ENCODE data around the gene HELZ. TPM values are rescaled to one million over a fixed set of nuclear protein-coding genes. Genes with fewer than 3 reads are reported as not detected.

HELZ gene
- polyA plus RNA-seq, 2 donors = 2.1 to 3.9 TPM

DNA sequence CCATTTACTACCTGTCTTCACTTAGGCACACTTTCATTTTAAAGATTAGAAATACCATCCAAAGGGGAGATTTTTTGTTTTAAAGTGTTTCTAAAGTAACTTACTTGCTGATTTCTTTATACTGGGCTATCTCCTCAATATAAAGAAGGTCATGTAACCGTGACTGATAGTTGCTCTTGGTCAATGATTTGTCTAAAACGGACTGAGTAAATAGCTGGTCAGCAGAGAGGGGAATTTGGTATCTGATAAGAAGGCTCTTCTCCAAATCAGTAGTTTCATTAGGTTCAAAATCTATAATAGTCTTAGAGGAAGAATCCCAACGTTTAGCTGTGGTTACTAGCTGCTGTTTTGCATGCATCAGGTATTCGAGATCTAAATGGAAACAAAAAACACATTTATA is 66.4 kb downstream of the HELZ start:
- H3K36me3 ChIP-seq (ENCODE audit: control insufficient read depth in 2 of 2, insufficient read depth in 2 of 2, low read length in 1 of 2) = peaks cover 0 to 6% of the 10 kb centered on the region in 2 donors
- no peak overlapping the region for H3K4me3 ChIP-seq (ENCODE audit: low read depth in 1 of 2, low read length in 2 of 2)
- H3K27me3 ChIP-seq (ENCODE audit: control insufficient read depth in 1 of 2, insufficient read depth in 2 of 2, low read length in 2 of 2) = no peaks in the 10 kb centered on the region
- H3K27ac ChIP-seq (ENCODE audit: low read depth in 2 of 2, low read length in 1 of 2) = no peak overlapping the region
- no peaks in the 10 kb centered on the region for H3K9me3 ChIP-seq (ENCODE audit: control insufficient read depth in 2 of 2, insufficient read depth in 1 of 2, low read depth in 1 of 2, low read length in 1 of 2)
- H3K4me1 ChIP-seq (ENCODE audit: control insufficient read depth in 2 of 2, insufficient read depth in 2 of 2, low read length in 1 of 2) = peaks cover 0 to 2% of the 10 kb centered on the region in 2 donors
- WGBS, 2 donors = 75 to 90% methylated on average over 4 of the region's 4 CpGs

DNA sequence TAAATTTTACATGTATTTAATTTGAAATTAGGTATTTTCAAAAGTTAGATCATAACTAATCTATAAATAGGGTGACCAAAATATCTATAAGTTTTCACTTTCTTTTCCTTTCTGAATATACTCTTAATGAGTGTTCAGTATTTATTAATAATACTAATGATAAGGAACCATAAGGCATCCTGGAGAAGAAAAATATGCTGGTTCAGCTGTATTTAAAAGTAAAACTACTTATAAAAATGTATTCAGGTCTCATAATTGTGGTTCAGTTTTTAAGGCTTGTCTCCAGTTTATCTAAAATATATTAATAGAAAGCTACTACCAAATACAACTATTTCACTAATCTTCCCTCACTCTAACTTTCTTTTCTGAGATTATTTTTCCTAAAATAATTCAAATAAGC is 67.3 kb downstream of the HELZ start:
- no peak overlapping the region for H3K27ac ChIP-seq (ENCODE audit: low read depth in 2 of 2, low read length in 1 of 2)
- H3K36me3 ChIP-seq (ENCODE audit: control insufficient read depth in 2 of 2, insufficient read depth in 2 of 2, low read length in 1 of 2) = peaks cover 0 to 7% of the 10 kb centered on the region in 2 donors
- H3K9me3 ChIP-seq (ENCODE audit: control insufficient read depth in 2 of 2, insufficient read depth in 1 of 2, low read depth in 1 of 2, low read length in 1 of 2) = no peaks in the 10 kb centered on the region
- H3K4me3 ChIP-seq (ENCODE audit: low read depth in 1 of 2, low read length in 2 of 2) = no peak overlapping the region
- H3K4me1 ChIP-seq (ENCODE audit: control insufficient read depth in 2 of 2, insufficient read depth in 2 of 2, low read length in 1 of 2) = peaks cover 0 to 2% of the 10 kb centered on the region in 2 donors
- H3K27me3 ChIP-seq (ENCODE audit: control insufficient read depth in 1 of 2, insufficient read depth in 2 of 2, low read length in 2 of 2) = no peaks in the 10 kb centered on the region

DNA sequence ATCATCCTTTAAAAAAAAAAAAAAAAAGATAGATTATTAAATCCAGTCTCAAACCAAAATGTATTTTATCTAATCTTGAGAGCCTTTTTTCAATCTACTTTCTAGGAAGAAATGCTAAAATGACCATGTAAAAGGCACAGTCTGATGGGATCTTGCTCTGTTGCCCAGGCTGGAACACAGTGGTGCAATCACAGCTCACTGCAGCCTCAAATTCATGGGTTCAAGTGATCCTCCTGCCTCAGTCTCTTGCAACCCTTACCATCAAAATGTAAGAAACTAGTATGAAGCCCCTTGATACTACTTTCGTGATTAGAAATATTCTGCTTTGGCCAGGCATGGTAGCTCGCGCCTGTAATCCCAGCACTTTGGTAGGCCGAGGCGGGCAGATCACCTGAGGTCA is 70.8 kb downstream of the HELZ start:
- Histone ChIP-seq H3K36me3 (ENCODE audit: control insufficient read depth in 2 of 2, insufficient read depth in 2 of 2, low read length in 1 of 2) (peaks cover 0 to 7% of the 10 kb centered on the region in 2 donors), H3K4me3 (ENCODE audit: low read depth in 1 of 2, low read length in 2 of 2) (no peak overlapping the region), H3K27me3 (ENCODE audit: control insufficient read depth in 1 of 2, insufficient read depth in 2 of 2, low read length in 2 of 2) (no peaks in the 10 kb centered on the region), H3K27ac (ENCODE audit: low read depth in 2 of 2, low read length in 1 of 2) (no peak overlapping the region), H3K9me3 (ENCODE audit: control insufficient read depth in 2 of 2, insufficient read depth in 1 of 2, low read depth in 1 of 2, low read length in 1 of 2) (no peaks in the 10 kb centered on the region), H3K4me1 (ENCODE audit: control insufficient read depth in 2 of 2, insufficient read depth in 2 of 2, low read length in 1 of 2) (peaks cover 0 to 2% of the 10 kb centered on the region in 2 donors)
- 96 to 99% methylated on average over 5 of the region's 5 CpGs for WGBS, 2 donors

DNA sequence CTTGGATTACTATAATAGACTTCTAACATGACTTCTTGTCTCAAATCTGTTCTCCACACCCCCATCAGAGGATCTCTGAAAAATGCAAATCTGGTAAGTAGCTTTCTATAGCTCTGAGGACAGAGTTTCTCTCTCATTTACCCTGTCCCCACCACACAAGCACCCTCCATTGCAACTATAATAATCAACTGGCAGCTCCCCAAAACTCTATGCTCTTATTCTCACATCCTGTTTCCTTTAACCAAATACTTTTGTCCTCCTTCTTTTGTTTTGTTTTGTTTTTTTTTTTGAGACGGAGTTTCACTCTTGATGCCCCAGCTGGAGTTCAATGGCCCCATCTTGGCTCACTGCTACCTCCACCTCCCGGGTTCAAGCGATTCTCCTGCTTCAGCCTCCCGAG is 73.4 kb downstream of the HELZ start:
- Histone ChIP-seq H3K4me3 (ENCODE audit: low read depth in 1 of 2, low read length in 2 of 2) (no peak overlapping the region), H3K27me3 (ENCODE audit: control insufficient read depth in 1 of 2, insufficient read depth in 2 of 2, low read length in 2 of 2) (no peaks in the 10 kb centered on the region), H3K4me1 (ENCODE audit: control insufficient read depth in 2 of 2, insufficient read depth in 2 of 2, low read length in 1 of 2) (peaks cover 0 to 2% of the 10 kb centered on the region in 2 donors), H3K9me3 (ENCODE audit: control insufficient read depth in 2 of 2, insufficient read depth in 1 of 2, low read depth in 1 of 2, low read length in 1 of 2) (no peaks in the 10 kb centered on the region), H3K36me3 (ENCODE audit: control insufficient read depth in 2 of 2, insufficient read depth in 2 of 2, low read length in 1 of 2) (peaks cover 0 to 7% of the 10 kb centered on the region in 2 donors), H3K27ac (ENCODE audit: low read depth in 2 of 2, low read length in 1 of 2) (no peak overlapping the region)
- whole genome bisulfite sequencing, 2 donors = 92 to 96% methylated on average over 4 of the region's 4 CpGs

DNA sequence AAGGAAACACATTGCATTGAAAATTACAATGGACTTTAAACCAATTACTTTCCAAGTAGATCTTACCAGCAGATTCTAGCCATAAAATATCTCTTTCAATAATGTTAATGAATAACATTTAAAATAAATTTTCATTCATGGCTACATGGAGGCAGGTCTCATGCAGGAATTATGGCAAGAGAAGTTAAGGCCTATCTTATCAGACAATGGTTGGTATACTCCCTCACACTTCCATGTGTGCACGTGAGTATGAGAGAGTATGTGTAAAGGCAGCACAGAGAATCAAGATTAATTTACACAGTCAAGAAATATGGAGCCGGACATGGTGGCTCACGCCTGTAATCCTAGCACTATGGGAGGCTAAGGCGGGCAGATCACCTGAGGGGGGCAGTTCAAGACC is 76.5 kb downstream of the HELZ start:
- WGBS, 2 donors = 89 to 97% methylated on average over 4 of the region's 4 CpGs
- Histone ChIP-seq H3K4me3 (ENCODE audit: low read depth in 1 of 2, low read length in 2 of 2) (no peak overlapping the region), H3K36me3 (ENCODE audit: control insufficient read depth in 2 of 2, insufficient read depth in 2 of 2, low read length in 1 of 2) (no peaks in the 10 kb centered on the region), H3K4me1 (ENCODE audit: control insufficient read depth in 2 of 2, insufficient read depth in 2 of 2, low read length in 1 of 2) (peaks cover 0 to under 1% of the 10 kb centered on the region in 2 donors), H3K27me3 (ENCODE audit: control insufficient read depth in 1 of 2, insufficient read depth in 2 of 2, low read length in 2 of 2) (no peaks in the 10 kb centered on the region), H3K9me3 (ENCODE audit: control insufficient read depth in 2 of 2, insufficient read depth in 1 of 2, low read depth in 1 of 2, low read length in 1 of 2) (no peaks in the 10 kb centered on the region), H3K27ac (ENCODE audit: low read depth in 2 of 2, low read length in 1 of 2) (no peak overlapping the region)

DNA sequence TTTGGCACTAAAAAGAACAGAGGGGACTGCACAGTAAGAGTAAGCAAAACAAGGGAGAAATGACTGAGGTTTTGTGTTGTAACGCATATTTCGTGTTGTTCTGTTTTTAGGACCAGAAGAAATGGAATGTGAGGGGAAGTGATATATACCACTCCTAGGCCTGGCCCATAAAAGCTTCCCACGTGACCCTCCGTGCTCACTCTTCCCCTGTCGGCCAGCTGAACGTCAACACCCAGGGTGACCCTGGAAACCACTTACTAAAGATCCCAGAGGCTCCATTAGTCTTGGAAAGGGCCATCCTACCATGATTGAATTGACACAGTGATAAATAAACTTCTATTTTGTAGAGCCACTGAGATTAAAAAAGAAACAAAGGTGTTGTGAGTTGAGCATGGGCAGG is 79.8 kb downstream of the HELZ start:
- H3K9me3 ChIP-seq (ENCODE audit: control insufficient read depth in 2 of 2, insufficient read depth in 1 of 2, low read depth in 1 of 2, low read length in 1 of 2) = no peaks in the 10 kb centered on the region
- WGBS, 2 donors = 82 to 84% methylated on average over 6 of the region's 6 CpGs
- no peak overlapping the region for H3K27ac ChIP-seq (ENCODE audit: low read depth in 2 of 2, low read length in 1 of 2)
- H3K4me1 ChIP-seq (ENCODE audit: control insufficient read depth in 2 of 2, insufficient read depth in 2 of 2, low read length in 1 of 2) = no peaks in the 10 kb centered on the region
- H3K4me3 ChIP-seq (ENCODE audit: low read depth in 1 of 2, low read length in 2 of 2) = no peak overlapping the region
- H3K36me3 ChIP-seq (ENCODE audit: control insufficient read depth in 2 of 2, insufficient read depth in 2 of 2, low read length in 1 of 2) = peaks cover 2 to 3% of the 10 kb centered on the region in 2 donors
- no peaks in the 10 kb centered on the region for H3K27me3 ChIP-seq (ENCODE audit: control insufficient read depth in 1 of 2, insufficient read depth in 2 of 2, low read length in 2 of 2)

DNA sequence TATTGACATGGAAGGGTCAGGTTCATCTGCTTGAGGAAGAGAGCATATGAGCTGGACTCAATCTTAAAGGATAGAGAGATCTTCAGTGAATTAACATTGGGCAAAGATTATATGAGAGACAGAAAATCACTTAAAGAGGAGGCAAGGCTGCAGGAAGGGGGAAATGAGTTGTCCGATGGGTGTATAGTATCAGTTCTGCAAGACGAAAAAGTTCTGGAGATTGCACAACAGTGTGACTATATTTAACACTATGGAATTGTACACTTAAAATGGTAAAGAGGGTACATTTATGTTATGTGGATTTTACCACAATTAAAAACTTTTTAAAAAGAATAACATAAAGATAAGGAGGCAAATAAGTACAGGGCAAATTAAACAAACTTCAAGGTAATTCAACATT is 80.7 kb downstream of the HELZ start:
- WGBS, 2 donors = 83 to 84% methylated on average over 2 of the region's 2 CpGs
- H3K4me1 ChIP-seq (ENCODE audit: control insufficient read depth in 2 of 2, insufficient read depth in 2 of 2, low read length in 1 of 2) = no peaks in the 10 kb centered on the region
- no peak overlapping the region for H3K4me3 ChIP-seq (ENCODE audit: low read depth in 1 of 2, low read length in 2 of 2)
- H3K36me3 ChIP-seq (ENCODE audit: control insufficient read depth in 2 of 2, insufficient read depth in 2 of 2, low read length in 1 of 2) = peaks cover 2 to 3% of the 10 kb centered on the region in 2 donors
- H3K9me3 ChIP-seq (ENCODE audit: control insufficient read depth in 2 of 2, insufficient read depth in 1 of 2, low read depth in 1 of 2, low read length in 1 of 2) = no peaks in the 10 kb centered on the region
- no peaks in the 10 kb centered on the region for H3K27me3 ChIP-seq (ENCODE audit: control insufficient read depth in 1 of 2, insufficient read depth in 2 of 2, low read length in 2 of 2)
- no peak overlapping the region for H3K27ac ChIP-seq (ENCODE audit: low read depth in 2 of 2, low read length in 1 of 2)

DNA sequence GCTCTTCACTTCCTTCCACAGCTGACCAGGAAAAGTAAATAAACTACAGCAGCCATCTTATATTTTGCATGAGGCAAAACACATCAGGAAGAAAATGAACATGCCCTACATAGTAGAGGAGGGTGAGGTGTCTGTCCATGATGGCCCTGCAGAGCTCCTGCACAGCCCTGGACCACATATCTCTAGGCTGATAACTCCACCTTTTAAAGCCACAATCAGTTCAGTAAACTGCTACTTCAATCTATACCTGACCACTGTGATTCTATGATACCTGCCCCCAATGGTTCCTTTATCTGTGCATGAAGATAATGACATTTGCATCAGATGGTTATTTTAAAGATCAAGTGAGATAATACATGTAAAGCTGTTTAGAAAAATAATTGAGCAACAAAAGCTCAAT is 82.2 kb downstream of the HELZ start:
- Histone ChIP-seq H3K9me3 (ENCODE audit: control insufficient read depth in 2 of 2, insufficient read depth in 1 of 2, low read depth in 1 of 2, low read length in 1 of 2) (no peaks in the 10 kb centered on the region), H3K27ac (ENCODE audit: low read depth in 2 of 2, low read length in 1 of 2) (no peak overlapping the region), H3K4me3 (ENCODE audit: low read depth in 1 of 2, low read length in 2 of 2) (no peak overlapping the region), H3K4me1 (ENCODE audit: control insufficient read depth in 2 of 2, insufficient read depth in 2 of 2, low read length in 1 of 2) (no peaks in the 10 kb centered on the region), H3K27me3 (ENCODE audit: control insufficient read depth in 1 of 2, insufficient read depth in 2 of 2, low read length in 2 of 2) (no peaks in the 10 kb centered on the region), H3K36me3 (ENCODE audit: control insufficient read depth in 2 of 2, insufficient read depth in 2 of 2, low read length in 1 of 2) (peaks cover 2 to 3% of the 10 kb centered on the region in 2 donors)

DNA sequence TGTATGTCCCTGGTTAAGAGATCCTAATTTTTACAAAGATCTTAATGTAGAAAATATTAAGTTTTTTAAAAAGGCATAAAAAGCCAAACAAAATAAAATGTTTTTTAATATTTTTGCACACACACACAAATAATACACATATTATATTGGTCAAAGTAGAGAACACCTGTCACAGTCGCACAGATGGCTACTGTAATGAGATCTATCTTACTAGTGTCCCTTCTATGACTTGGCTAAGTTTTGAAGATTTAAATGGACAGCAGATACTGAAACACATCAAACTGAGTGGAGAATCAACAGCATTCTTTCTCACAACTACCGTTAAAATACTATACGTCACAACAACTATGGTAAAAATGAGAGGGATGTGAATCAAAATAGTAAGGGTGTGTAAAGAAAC is 83.4 kb downstream of the HELZ start:
- H3K4me1 ChIP-seq (ENCODE audit: control insufficient read depth in 2 of 2, insufficient read depth in 2 of 2, low read length in 1 of 2) = no peaks in the 10 kb centered on the region
- H3K36me3 ChIP-seq (ENCODE audit: control insufficient read depth in 2 of 2, insufficient read depth in 2 of 2, low read length in 1 of 2) = peaks cover 2 to 3% of the 10 kb centered on the region in 2 donors
- H3K4me3 ChIP-seq (ENCODE audit: low read depth in 1 of 2, low read length in 2 of 2) = no peak overlapping the region
- no peak overlapping the region for H3K27ac ChIP-seq (ENCODE audit: low read depth in 2 of 2, low read length in 1 of 2)
- 94 to 95% methylated on average over 3 of the region's 3 CpGs for WGBS, 2 donors
- H3K9me3 ChIP-seq (ENCODE audit: control insufficient read depth in 2 of 2, insufficient read depth in 1 of 2, low read depth in 1 of 2, low read length in 1 of 2) = no peaks in the 10 kb centered on the region
- H3K27me3 ChIP-seq (ENCODE audit: control insufficient read depth in 1 of 2, insufficient read depth in 2 of 2, low read length in 2 of 2) = no peaks in the 10 kb centered on the region

DNA sequence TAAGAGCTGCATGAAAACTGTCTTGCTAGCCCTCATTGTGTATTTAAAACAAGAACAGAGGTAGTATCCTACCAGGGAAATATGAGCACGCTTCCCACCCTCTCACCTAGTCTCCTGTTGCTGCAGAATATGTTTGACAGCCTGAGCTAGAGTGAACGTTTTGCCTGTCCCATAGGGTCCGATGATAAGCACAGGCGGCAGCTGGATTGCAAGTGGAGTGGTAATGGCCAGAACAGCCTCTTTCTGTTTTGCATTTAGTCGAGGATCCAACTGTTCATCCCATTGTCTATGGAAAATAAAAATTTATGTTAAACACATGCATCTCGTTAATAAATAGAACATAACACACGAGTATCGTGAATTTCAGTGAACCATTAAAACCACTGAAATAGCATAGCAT is 84.2 kb downstream of the HELZ start:
- Histone ChIP-seq H3K4me3 (ENCODE audit: low read depth in 1 of 2, low read length in 2 of 2) (no peak overlapping the region), H3K27me3 (ENCODE audit: control insufficient read depth in 1 of 2, insufficient read depth in 2 of 2, low read length in 2 of 2) (no peaks in the 10 kb centered on the region), H3K4me1 (ENCODE audit: control insufficient read depth in 2 of 2, insufficient read depth in 2 of 2, low read length in 1 of 2) (no peaks in the 10 kb centered on the region), H3K36me3 (ENCODE audit: control insufficient read depth in 2 of 2, insufficient read depth in 2 of 2, low read length in 1 of 2) (peaks cover 2 to 3% of the 10 kb centered on the region in 2 donors), H3K9me3 (ENCODE audit: control insufficient read depth in 2 of 2, insufficient read depth in 1 of 2, low read depth in 1 of 2, low read length in 1 of 2) (no peaks in the 10 kb centered on the region), H3K27ac (ENCODE audit: low read depth in 2 of 2, low read length in 1 of 2) (no peak overlapping the region)
- WGBS, 2 donors = 90 to 91% methylated on average over 8 of the region's 8 CpGs

Measured in esophagus (tissue), 2 donors.